Measurements from ENCODE around the gene NT5C2.
"Not testable (repeated sequence)": the region's sequence is repeated elsewhere in the genome, so short reads cannot be mapped to it uniquely, and the experiment has no call there.

The NT5C2 gene

DNA sequence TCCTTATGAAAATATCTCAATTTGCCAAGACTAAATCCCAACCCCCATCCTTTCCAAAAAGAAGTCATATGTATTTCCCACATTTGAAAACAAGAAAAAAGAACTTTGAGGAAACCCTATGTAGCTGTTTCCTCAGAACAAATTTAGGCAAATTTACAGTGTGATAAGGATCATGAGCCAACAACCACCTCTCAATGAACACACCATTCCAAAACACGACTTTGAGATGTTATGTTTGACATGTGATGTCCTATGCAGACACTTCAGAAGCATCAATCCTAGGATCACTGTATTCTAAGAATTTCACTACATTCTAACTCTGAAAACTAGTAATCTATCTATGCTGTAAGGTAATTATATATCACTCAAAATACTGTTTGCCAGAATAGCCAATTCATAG lies 62.2 kb downstream of the NT5C2 start:
- in situ Hi-C loops (cut with HindIII; ENCODE audit: low sequenced_read_pairs): no loop called here
- no peak for DNase-seq (ENCODE audit: low read depth)
- H3K4me3 ChIP-seq (ENCODE audit: low read depth, low read length): no peak overlapping the region
- TF ChIP-seq, protein P1, sequence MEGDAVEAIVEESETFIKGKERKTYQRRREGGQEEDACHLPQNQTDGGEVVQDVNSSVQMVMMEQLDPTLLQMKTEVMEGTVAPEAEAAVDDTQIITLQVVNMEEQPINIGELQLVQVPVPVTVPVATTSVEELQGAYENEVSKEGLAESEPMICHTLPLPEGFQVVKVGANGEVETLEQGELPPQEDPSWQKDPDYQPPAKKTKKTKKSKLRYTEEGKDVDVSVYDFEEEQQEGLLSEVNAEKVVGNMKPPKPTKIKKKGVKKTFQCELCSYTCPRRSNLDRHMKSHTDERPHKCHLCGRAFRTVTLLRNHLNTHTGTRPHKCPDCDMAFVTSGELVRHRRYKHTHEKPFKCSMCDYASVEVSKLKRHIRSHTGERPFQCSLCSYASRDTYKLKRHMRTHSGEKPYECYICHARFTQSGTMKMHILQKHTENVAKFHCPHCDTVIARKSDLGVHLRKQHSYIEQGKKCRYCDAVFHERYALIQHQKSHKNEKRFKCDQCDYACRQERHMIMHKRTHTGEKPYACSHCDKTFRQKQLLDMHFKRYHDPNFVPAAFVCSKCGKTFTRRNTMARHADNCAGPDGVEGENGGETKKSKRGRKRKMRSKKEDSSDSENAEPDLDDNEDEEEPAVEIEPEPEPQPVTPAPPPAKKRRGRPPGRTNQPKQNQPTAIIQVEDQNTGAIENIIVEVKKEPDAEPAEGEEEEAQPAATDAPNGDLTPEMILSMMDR (IDR thresholded peaks at IDR 0.05; ENCODE audit: low read depth, low read length, missing control alignments): no peak

DNA sequence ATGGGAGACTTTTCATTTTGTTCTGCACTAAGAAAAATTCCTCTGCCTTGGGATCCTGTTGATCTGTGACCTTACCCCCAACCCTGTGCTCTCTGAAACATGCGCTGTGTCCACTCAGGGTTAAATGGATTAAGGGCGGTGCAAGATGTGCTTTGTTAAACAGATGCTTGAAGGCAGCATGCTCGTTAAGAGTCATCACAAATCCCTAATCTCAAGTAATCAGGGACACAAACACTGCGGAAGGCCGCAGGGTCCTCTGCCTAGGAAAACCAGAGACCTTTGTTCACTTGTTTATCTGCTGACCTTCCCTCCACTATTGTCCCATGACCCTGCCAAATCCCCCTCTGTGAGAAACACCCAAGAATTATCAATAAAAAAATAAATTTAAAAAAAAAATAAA lies 62.9 kb downstream of the NT5C2 start:
- in situ Hi-C loops (cut with HindIII; ENCODE audit: low sequenced_read_pairs); H3K4me3 ChIP-seq (ENCODE audit: low read depth, low read length); DNase-seq (ENCODE audit: low read depth): not testable (repeated sequence)

DNA sequence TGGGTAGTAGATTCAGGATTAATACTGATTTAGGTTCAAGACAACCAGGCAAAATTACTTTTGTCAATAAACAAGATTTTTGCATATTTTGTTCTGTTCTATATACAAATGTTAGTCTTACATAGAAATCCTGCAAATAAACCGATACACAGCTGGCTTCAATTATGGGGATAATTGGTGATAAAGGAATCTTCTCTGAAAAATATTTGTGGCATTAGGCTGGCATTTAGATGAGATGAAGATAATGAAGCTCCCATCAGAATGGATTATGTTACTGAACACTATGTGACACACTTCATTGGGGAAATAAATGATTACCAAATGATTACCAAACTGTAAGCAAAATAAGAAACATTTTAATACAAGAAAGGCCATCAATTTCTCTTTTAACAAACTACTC lies 65.8 kb downstream of the NT5C2 start:
- DNase-seq (ENCODE audit: low read depth): no peak
- no peak overlapping the region for H3K4me3 ChIP-seq (ENCODE audit: low read depth, low read length)
- in situ Hi-C loops (cut with HindIII; ENCODE audit: low sequenced_read_pairs): no loop called here
- TF ChIP-seq, protein P1 (IDR thresholded peaks at IDR 0.05; ENCODE audit: low read depth, low read length, missing control alignments): no peak

DNA sequence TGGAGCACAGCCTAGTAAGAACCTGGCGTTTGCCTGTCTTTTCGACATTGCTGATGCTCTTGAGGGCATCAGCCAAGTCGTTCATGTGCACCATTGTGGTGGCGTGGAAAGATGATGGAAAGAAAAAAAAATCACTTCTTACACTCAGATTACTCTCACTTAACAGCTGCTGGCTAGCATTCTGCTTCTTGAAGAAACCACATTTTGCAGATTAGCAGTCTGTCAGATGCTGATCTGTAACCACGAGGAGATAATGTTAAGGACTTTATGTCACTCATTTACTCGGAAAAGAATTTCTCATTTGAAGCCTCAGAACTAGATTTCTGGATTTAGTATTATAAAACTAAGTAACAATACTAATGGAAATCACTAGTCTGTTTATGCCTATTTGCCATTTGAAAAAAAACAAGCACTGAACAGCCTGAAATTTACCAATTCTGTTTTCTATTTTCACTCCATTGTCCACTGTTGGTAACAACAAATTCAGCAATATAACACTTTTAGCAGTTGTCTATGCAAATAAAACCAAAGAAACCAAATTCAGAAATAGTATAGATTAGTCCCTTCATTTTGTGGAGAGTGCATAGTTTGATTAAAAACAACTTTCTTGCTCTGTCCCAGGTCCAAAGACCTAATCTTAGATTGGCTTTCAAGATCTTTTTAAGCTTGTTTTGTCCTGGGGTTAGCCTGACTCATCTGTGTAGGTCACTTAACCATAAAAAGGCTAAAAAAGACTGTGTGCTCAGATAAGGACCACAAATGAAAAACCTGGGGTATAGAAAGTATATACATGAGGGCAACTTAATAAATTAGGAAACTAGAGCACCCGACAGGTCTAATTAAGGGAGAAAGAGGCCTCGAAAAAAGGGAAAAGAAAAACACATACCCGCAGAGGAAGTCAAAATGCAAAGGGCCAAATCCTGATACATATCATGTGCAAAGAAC lies 67.5 kb downstream of the NT5C2 start:
- no peak for DNase-seq (ENCODE audit: low read depth)

DNA sequence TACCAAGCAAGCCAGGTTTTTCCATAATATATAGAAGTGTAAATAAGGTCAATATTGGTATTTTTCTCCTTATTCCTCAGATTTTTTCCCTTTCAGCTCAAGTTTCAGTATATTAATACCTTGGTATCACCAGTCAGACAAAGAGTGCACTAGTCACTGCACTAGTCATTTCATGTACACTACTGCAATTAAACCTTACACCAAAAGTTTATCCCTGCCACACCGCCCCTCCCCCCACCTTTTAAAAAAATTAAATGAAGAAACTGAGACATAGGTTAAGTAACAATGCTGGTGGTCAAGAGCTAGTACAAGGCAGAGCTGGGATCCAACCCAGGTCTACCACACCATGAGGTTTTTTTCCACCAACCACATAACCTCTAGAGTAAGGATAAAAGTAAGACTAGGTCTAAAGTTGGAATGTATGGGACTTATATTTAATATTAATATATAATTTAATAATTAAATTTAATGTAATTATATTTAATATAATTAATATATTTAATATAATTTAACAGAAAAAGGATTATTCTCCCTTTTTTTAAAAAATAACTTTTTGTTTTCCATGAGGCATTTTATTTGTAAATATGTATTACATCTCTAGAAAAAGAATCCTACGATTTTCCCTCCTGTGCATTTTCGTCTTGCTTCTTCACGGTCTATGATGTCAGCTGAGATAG lies 68.5 kb downstream of the NT5C2 start:
- no peak overlapping the region for H3K4me3 ChIP-seq (ENCODE audit: low read depth, low read length)
- in situ Hi-C loops (cut with HindIII; ENCODE audit: low sequenced_read_pairs): no loop called here
- TF ChIP-seq, protein P1 (IDR thresholded peaks at IDR 0.05; ENCODE audit: low read depth, low read length, missing control alignments): no peak
- DNase-seq (ENCODE audit: low read depth): no peak

More for the DNA sequence above, 67.5 kb downstream of the NT5C2 start:
- TF ChIP-seq, protein P1 (IDR thresholded peaks at IDR 0.05; ENCODE audit: low read depth, low read length, missing control alignments): no peak
- in situ Hi-C loops (cut with HindIII; ENCODE audit: low sequenced_read_pairs): no loop called here
- no peak overlapping the region for H3K4me3 ChIP-seq (ENCODE audit: low read depth, low read length)

DNA sequence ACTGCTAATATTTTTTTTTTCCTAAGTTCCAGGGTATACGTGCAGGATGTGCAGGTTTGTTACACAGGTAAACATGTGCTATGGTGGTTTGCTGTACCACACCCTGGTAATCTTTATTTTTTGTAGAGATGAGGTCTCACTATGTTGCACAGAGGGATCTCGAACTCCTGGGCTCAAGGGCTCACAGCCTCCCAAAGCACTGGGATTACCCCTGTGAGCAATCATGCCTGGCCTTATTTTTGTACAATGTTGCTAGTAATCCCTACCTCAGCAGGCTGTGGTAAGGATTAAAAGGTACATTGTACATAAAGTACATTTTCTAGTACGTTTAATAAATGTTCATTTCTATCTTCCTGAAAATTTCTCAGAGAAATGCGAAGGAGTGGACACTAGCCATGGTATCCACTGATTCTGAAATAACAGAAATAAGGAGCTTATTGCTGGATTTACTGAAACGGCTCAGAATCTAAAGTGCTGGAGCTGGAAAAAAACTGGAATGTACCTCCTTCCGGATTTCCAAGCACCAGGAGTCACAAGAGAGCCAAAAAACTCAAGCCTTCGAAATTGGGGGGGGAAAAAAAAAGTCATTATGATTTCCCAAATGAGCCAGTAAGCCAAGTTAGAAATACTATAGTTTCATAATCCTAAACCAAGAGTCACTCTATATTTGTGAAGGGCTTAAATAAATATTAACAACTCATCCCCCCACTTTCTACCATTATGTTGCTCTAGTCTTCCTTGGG lies 69.6 kb downstream of the NT5C2 start:
- TF ChIP-seq, protein P1 (IDR thresholded peaks at IDR 0.05; ENCODE audit: low read depth, low read length, missing control alignments): no peak

More for the DNA sequence above, 69.6 kb downstream of the NT5C2 start:
- no peak overlapping the region for H3K4me3 ChIP-seq (ENCODE audit: low read depth, low read length)
- DNase-seq (ENCODE audit: low read depth): no peak
- in situ Hi-C loops (cut with HindIII; ENCODE audit: low sequenced_read_pairs): no loop called here
